ENCODE measurements around the gene GPC3.

DNA sequence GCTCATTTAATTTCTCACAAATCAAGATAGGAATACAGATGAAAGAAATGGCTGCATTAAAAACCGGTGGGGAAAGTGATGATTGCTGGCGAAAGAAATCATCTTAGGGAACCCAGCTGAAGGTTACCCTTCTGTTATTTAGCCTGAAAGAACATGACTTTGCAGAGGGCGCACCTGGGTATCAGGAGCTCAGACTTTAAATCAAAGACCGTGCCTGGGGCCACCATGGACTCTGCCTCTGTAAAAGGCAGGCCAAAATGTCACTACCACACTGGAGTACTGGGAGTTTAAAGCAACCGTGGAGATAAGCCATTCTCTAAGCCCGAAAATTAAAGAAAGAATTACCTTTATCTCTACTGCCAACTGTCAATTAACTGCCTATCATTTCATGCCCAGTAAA, 24.3 kb downstream of the GPC3 start:
- TF ChIP-seq, protein P1, sequence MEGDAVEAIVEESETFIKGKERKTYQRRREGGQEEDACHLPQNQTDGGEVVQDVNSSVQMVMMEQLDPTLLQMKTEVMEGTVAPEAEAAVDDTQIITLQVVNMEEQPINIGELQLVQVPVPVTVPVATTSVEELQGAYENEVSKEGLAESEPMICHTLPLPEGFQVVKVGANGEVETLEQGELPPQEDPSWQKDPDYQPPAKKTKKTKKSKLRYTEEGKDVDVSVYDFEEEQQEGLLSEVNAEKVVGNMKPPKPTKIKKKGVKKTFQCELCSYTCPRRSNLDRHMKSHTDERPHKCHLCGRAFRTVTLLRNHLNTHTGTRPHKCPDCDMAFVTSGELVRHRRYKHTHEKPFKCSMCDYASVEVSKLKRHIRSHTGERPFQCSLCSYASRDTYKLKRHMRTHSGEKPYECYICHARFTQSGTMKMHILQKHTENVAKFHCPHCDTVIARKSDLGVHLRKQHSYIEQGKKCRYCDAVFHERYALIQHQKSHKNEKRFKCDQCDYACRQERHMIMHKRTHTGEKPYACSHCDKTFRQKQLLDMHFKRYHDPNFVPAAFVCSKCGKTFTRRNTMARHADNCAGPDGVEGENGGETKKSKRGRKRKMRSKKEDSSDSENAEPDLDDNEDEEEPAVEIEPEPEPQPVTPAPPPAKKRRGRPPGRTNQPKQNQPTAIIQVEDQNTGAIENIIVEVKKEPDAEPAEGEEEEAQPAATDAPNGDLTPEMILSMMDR (IDR thresholded peaks at IDR 0.05): no peak
- TF ChIP-seq POLR2AphosphoS5 (IDR thresholded peaks at IDR 0.05): no peak
- TF ChIP-seq EP300 (IDR thresholded peaks at IDR 0.05): no peak

All from stomach (tissue), 4 donors.